ENCODE measurements around the gene OSBPL5.

DNA sequence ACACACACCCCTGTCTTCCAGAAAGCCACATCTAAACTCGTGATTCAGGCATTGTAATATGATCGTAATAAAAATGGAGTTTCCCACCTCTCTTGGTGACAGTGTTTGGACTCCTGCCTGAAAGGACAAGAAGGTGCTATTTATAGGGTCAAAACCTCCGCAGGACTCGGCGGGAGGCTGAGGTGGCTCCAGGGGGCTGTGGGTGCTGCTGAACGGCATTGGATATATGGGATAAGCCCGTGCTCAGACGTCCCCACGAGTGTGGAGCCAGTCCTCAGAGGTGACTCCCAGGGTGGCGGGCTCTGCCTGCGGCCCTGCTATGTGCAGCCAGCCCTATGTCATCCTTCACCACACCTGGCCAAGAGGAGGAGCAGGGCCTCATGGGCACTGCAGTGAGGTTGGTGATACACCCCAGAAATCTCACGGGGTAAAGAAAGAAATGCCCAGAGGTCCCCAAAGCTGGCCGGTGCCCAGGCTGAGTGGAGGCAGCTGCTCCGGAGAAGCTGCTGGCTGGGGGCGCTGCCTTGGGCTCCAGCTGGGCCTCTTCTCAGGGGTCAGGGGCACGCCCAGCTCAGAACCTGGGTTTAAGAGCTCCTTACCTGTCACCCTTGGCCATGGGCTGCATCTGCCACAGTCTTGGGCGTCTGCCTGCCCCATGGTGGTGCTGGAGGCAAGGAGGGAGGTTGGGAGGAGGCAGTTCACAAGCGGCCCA lies 5.1 kb upstream of the OSBPL5 start:
- TF ChIP-seq, protein P1, sequence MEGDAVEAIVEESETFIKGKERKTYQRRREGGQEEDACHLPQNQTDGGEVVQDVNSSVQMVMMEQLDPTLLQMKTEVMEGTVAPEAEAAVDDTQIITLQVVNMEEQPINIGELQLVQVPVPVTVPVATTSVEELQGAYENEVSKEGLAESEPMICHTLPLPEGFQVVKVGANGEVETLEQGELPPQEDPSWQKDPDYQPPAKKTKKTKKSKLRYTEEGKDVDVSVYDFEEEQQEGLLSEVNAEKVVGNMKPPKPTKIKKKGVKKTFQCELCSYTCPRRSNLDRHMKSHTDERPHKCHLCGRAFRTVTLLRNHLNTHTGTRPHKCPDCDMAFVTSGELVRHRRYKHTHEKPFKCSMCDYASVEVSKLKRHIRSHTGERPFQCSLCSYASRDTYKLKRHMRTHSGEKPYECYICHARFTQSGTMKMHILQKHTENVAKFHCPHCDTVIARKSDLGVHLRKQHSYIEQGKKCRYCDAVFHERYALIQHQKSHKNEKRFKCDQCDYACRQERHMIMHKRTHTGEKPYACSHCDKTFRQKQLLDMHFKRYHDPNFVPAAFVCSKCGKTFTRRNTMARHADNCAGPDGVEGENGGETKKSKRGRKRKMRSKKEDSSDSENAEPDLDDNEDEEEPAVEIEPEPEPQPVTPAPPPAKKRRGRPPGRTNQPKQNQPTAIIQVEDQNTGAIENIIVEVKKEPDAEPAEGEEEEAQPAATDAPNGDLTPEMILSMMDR (IDR thresholded peaks at IDR 0.05 in 4 of 5, conservative IDR thresholded peaks at IDR 0.05 in 1 of 5) = no peak
- TF ChIP-seq POLR2A (IDR thresholded peaks at IDR 0.05) = no peak

All from gastrocnemius medialis (tissue), 4 donors.